SK-N-MC (cell line): ENCODE measurements around the gene CELSR1.

Experiments
- EZH2 ChIP-seq: fragments of 200-600 bp; sonication (generic); IDR thresholded peaks from one replicate; pipeline ENCODE4 v1.6.1; 2017; ENCODE audit warnings: antibody characterized with exemption
- FOXP2 ChIP-seq: optimal IDR thresholded peaks from 2 replicates; pipeline ENCODE3; 2011; ENCODE audit warnings: mild to moderate bottlenecking, moderate library complexity; ENCODE audit not compliant: insufficient read depth; ENCODE audit errors: extremely low read length, control extremely low read depth
- POLR2AphosphoS5 ChIP-seq: IDR thresholded peaks from 2 replicates; pipeline ENCODE4 v1.6.1; 2012; ENCODE audit warnings: mild to moderate bottlenecking, low read depth, low read length, borderline replicate concordance

- TF ChIP-seq EZH2 = no peak
- TF ChIP-seq FOXP2 = no peak
- no peak for TF ChIP-seq POLR2AphosphoS5
These were observed 30.1 kb upstream of the CELSR1 start for GRCh38 chr22:46567471-46567870.
